Measurements from ENCODE around the gene ECSCR.

The ECSCR gene

DNA sequence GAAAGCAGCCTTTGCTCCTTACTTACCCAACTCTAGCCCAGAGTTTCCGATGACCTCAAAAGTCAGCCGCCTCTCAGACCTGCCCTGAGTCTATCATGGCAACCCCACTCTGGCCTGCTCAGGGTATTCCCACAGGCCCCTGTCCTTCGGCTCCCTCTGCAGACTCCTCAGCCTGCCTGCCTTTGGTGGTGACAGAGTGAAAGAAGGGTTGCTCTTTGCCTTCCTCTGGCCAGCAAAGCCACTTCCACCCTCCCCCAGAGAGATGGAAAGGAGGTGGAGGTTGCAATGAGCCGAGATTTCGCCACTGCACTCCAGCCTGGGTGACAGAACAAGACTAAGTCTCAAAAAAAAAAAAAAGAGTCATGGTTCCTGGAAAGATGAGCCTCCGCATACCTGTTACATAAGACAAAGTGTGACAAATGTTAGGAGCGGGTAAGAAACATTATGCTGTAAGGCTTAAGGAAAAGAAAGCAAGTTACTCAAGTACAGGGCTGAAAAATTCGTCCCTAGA lies 5.9 kb upstream of the ECSCR start:
- DNase-seq (ENCODE audit: low read depth in 1 of 2, low spot score in 1 of 2), result no peak
- TF ChIP-seq JUND (IDR thresholded peaks at IDR 0.05; ENCODE audit: low read depth), result no peak
- in situ Hi-C loops (cut with HindIII; ENCODE audit: low pct_unique_long_range_greater_than_20kb, low sequenced_read_pairs), result no loop called here

DNA sequence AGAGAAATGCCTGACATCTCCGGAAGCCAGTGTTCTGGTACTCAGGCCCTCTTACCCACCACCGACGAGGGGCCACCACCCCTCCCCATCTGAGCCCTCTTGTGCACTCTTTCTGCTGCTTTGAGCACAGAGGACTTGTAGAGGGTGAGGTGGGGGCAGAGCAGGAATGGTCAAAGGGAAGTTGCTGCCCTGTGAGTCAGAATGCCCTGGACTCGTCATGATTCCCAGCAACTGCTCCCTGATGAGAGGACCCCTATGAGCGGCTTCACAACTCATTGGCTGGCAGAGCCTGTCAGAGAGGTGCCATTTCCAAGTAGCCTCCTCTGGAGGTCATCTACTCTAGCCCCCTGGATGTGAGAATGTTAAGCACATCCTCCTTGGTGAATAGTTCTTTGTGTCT lies 845 bp downstream of the ECSCR start:
- DNase-seq (ENCODE audit: low read depth in 1 of 2, low spot score in 1 of 2), result no peak
- in situ Hi-C loops (cut with HindIII; ENCODE audit: low pct_unique_long_range_greater_than_20kb, low sequenced_read_pairs), result no loop called here
- TF ChIP-seq JUND (IDR thresholded peaks at IDR 0.05; ENCODE audit: low read depth), result no peak

DNA sequence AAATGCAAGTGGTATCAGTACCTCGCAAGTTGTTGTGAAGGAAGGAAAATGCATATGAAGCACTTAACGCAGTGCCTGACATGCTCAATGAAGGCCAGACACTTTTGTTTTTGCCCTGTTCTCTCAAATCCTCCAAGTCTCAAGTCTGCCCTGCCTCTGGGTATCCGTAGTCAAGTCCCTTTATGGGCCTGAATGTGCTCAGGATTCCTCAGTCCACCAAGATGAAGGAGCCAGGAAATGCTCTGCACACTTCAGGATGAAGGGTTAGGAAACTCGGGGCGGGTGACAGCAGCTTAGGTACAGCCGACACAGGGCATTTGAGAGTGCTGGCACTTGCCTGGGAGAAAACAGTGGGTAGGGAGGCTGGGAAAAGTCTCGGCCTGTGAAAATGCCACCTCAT lies 1.4 kb downstream of the ECSCR start:
- no peak for TF ChIP-seq JUND (IDR thresholded peaks at IDR 0.05; ENCODE audit: low read depth)
- in situ Hi-C loops (cut with HindIII; ENCODE audit: low pct_unique_long_range_greater_than_20kb, low sequenced_read_pairs), result no loop called here

DNA sequence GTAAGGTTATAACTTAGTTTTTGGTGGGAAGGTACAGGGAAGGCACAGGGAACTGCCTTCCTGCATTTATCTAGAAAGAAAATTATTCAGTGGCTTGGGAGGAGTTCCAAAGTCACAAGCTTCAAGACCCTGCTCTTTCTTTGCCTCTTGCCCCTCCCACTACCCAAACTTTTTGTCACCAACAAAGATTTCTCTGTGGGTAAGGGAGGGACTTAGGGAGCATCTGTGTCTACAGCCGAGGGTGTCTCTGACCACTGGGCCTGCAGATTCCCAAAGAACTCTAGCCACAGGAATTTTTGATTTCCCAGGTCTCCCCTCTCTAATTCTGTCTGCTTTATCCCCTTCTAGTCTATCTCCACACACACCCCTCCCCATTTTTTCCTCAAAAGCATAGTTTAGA lies 2.1 kb downstream of the ECSCR start:
- no peak for DNase-seq (ENCODE audit: low read depth in 1 of 2, low spot score in 1 of 2)
- no peak for TF ChIP-seq JUND (IDR thresholded peaks at IDR 0.05; ENCODE audit: low read depth)
- in situ Hi-C loops (cut with HindIII; ENCODE audit: low pct_unique_long_range_greater_than_20kb, low sequenced_read_pairs), result no loop called here

More for the DNA sequence above, 1.4 kb downstream of the ECSCR start:
- DNase-seq (ENCODE audit: low read depth in 1 of 2, low spot score in 1 of 2), result no peak

DNA sequence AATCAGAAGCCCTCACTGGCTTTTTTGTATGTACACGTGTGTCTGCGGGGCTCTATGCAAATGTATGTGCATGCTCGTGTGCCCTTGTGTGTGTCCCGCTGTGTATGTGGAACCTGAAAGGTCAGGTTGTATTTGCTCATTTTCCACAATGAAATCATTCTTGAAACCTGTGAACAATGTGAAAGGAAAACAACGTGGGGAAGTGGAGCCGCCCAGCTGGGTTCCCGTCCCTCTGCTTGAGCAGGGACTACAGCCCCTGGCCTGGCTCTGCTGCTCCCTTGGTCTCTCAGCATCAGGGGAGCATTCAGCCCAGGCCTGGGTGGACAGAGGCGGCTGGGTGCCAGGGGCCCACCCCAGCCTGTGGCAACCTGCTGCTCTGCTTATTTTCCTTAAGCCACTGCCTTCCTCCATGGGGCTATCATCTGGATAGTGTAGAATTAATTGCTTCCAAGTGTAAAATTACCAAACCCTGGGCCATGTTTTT lies 3.0 kb downstream of the ECSCR start:
- DNase-seq (ENCODE audit: low read depth in 1 of 2, low spot score in 1 of 2), result peak in 1 of 2 experiments; percentile 69
- in situ Hi-C loops (cut with HindIII; ENCODE audit: low pct_unique_long_range_greater_than_20kb, low sequenced_read_pairs), result no loop called here
- TF ChIP-seq JUND (IDR thresholded peaks at IDR 0.05; ENCODE audit: low read depth), result no peak

DNA sequence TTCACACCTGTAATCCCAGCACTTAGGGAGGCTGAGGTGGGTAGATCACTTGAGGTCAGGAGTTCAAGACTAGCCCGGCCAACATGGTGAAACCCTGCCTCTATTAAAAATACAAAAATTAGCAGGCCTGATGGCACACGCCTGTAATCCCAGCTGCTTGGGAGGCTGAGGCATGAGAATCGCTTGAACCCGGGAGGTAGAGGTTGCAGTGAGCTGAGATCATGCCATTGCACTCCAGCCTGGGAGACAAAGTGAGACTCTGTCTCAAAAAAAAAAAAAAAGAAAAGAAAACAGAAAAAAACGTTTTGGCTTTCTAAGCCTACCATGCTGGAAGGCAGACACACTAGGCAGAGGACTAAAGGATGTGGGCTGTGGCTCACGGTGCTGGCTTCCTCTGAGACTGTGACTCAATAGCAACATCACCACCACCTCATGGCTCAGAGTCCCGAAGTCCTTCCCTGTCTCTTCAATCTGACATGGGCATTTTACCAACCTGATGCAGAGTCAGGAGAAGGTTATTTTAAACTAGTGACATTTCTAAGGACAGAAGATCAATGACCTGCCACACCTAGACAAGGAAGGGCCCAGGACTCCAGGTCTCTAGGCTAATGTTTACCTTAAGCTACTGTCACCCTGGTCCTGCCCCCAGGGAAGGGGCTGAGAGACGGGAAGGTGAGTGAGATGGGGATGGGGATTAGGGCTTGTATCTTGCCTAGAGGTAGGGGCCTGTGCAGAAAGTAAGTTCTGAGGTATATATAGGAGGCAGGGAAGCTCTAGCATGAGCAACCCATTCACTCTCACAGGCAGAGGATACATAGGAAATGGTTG lies 3.7 kb downstream of the ECSCR start:
- DNase-seq (ENCODE audit: low read depth in 1 of 2, low spot score in 1 of 2), result no peak
- in situ Hi-C loops (cut with HindIII; ENCODE audit: low pct_unique_long_range_greater_than_20kb, low sequenced_read_pairs), result no loop called here

DNA sequence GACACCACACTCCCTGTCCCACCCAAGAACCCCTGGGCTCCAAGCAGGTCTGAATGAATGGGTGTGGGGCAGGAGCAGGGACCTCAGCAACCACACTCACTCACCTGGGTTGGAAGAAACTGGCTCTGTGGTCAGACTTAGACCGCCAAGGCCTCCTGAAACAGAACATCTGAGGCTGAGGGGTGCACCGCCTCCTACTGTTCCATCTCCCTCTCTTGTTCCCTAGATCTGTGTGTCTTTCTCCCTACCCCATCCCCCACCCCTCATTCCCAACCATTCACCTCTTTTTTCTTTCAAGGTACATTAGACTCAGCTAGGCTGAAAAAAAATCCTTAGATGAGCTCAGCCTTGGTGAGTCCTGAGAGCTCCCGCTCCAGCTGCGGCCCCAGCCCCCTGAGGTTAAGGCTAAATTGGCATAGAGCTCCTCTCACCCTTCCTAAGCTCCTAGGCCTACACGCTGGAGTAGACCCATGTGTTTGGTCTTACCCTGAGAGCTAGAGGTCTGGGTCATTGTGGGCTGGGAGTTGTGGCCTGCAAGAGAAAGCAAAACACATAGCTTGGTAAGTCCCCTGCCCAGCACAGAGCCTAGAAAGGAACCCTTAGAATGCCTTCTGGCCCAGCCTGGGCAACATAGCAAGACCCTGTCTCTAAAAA lies 4.8 kb downstream of the ECSCR start:
- DNase-seq (ENCODE audit: low read depth in 1 of 2, low spot score in 1 of 2), result no peak
- no peak for TF ChIP-seq JUND (IDR thresholded peaks at IDR 0.05; ENCODE audit: low read depth)
- in situ Hi-C loops (cut with HindIII; ENCODE audit: low pct_unique_long_range_greater_than_20kb, low sequenced_read_pairs), result no loop called here

More for the DNA sequence above, 3.7 kb downstream of the ECSCR start:
- no peak for TF ChIP-seq JUND (IDR thresholded peaks at IDR 0.05; ENCODE audit: low read depth)

DNA sequence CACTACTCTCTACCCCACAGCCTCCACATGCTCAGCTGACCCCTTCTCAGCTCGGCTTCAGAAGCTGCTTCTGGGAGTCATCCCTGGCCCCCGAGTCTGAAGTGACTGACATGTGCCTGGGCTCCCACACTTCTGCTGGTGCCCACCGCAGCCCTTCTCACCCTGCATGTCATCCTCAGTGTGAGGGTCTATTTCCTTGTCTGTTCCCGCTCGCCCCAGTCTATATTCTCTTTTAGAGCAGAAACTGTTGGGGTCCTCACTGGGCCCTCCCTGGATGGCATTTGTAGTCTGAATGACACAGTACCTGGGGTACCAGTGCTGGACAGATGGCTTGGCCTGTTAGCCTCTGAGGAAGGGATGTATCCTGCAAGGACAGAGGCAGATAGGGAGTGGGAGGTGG lies 5.3 kb downstream of the ECSCR start:
- no peak for DNase-seq (ENCODE audit: low read depth in 1 of 2, low spot score in 1 of 2)
- in situ Hi-C loops (cut with HindIII; ENCODE audit: low pct_unique_long_range_greater_than_20kb, low sequenced_read_pairs), result no loop called here
- no peak for TF ChIP-seq JUND (IDR thresholded peaks at IDR 0.05; ENCODE audit: low read depth)

DNA sequence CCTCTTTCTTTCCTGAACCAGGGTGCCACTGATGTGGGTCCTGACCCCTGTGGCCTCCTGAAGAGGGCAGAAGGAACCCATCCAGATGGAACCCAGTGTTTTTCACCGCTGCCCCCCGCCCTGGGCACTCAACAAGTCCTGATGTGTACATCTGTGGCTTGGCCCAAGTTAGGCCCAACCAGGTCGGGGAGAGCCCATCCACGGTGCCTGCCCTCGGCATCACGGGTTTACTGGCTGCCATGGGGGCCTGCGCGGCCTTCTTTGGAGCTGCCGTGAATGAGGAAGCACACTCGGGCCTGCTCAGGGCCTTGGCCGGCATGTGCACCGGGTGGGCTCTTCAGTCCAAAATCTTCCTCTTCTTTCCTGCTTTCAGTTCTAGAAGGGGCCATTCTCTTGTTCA lies 5.8 kb downstream of the ECSCR start:
- in situ Hi-C loops (cut with HindIII; ENCODE audit: low pct_unique_long_range_greater_than_20kb, low sequenced_read_pairs), result no loop called here
- no peak for DNase-seq (ENCODE audit: low read depth in 1 of 2, low spot score in 1 of 2)
- TF ChIP-seq JUND (IDR thresholded peaks at IDR 0.05; ENCODE audit: low read depth), result no peak

DNA sequence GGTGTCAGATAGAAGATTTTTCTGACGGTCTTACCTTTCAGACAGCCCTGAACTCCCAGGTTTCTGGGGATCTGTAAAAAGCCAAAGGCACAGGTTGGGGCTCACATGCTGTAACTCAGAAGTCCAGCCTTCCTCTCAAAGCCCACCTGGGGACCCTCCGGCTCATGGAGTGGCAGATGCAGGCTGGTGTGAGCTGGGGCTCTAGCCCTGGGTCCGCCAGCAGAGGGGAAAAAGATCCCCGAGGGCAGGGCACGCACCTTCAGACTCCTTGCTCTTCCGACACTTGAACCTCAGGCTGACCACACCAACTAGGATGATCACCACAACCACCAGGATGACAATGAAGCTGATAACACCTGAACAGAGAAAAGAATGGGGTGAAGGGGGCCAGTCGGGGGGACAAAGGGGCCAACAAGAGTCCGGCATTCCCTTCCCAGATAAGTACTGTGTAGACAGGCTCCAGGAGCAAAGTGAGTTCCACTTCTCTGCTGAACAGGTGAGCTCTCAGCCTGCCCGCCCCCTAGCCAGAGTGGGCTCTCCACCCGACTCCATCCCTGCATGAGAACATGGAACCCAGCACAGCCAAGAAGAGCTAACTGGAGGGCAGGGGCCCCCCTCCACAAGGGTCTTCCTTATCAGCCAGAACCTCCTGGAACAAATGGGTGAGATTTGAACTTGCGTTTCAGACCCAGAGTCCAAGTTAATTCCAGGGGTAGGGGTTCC lies 7.8 kb downstream of the ECSCR start:
- no peak for TF ChIP-seq JUND (IDR thresholded peaks at IDR 0.05; ENCODE audit: low read depth)
- no peak for DNase-seq (ENCODE audit: low read depth in 1 of 2, low spot score in 1 of 2)
- in situ Hi-C loops (cut with HindIII; ENCODE audit: low pct_unique_long_range_greater_than_20kb, low sequenced_read_pairs), result no loop called here

DNA sequence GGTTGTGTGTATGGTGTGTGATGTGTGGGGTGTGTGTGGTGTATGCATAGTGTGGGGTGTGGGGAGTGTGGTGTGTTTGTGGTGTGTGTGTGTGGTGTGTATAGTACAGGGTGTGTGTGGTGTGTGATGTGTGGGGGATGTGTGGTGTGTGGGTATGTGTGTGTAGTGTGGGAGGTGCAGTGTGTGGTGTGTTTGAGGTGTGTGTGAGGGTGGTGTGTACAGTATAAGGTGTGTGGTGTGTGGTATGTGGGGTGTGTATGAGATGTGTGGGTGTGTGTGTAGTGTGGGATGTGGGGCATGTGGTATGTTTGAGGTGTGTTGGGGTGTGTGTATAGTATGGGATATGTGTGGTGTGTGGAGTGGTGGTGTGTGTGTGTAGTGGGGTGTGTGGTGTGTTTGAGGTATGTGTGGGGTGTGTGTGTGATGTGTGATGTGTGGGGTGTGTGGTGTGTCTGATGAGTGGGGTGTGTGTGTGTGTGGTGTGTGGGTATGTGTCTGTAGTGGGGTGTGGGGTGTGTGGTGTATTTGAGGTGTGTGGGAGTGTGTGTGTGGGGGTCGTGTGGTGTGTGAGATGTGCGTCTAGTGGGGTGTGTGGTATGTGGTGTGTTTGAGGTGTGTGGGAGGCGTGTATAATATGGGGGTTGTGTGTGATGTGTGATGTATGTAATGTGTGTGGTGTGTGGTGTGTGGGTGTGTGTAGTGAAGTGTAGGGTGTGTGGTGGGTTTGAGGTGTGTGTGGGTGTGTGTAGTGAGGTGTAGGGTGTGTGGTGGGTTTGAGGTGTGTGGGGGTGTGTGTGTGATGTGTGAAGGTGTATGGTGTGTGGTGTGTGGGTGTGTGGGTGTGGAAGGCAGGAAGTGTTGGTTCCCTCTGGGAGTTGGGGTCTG lies 8.6 kb downstream of the ECSCR start:
- no peak for DNase-seq (ENCODE audit: low read depth in 1 of 2, low spot score in 1 of 2)
- no peak for TF ChIP-seq JUND (IDR thresholded peaks at IDR 0.05; ENCODE audit: low read depth)
- in situ Hi-C loops (cut with HindIII; ENCODE audit: low pct_unique_long_range_greater_than_20kb, low sequenced_read_pairs), result no loop called here

Data from T47D (cell line).